ENCODE measurements around the gene ZC3HAV1L. TPM values are rescaled to one million over a fixed set of nuclear protein-coding genes. Genes with fewer than 3 reads are reported as not detected.
"Not testable (repeated sequence)": the region's sequence is repeated elsewhere in the genome, so short reads cannot be mapped to it uniquely, and the experiment has no call there.

ZC3HAV1L gene
- total RNA-seq, 1 donor from 2014 or later = 22.2 TPM

DNA sequence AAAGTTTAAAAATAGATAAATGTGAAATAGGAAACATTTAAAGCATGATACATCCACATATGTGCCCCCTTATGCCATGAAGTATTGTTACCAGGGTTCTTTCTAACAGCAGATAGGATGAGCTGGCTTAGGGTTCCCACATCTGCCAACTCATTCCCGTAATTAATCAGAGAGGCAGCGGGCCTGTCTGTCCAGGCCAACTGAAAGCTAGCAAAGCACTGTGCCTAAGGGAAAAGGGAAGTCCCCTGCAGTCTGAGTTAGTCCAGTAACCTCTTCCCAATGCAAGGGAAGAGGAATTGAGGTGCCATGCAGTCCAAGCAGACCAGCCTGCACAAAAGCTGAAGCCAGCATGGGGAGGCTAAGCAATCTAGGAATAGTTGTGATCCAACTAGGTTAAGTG, 18.3 kb upstream of the ZC3HAV1L start:
- no peak for DNase-seq

- DNase-seq = no peak
Measured at GRCh38 chr7:139051655-139052054, 15.8 kb upstream of the ZC3HAV1L start.

DNA sequence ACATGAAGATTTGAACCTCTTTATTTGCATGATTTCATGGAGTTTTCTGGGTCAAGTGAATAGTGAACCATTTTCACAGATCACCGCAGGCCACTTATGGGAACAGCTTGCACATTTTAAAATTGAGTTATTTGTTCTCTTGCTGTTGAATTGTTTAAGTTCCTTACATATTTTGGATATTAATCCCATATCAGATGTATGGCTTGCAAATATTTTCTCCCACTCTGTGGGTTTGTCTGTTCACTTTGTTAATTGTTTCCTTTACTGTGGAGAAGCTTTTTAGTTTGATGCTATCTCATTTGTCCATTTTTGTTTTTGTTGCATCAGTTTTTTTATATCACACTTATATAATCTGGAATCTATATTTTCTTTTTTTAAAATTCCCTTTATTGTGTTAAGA, 14.1 kb upstream of the ZC3HAV1L start:
- DNase-seq = no peak

DNA sequence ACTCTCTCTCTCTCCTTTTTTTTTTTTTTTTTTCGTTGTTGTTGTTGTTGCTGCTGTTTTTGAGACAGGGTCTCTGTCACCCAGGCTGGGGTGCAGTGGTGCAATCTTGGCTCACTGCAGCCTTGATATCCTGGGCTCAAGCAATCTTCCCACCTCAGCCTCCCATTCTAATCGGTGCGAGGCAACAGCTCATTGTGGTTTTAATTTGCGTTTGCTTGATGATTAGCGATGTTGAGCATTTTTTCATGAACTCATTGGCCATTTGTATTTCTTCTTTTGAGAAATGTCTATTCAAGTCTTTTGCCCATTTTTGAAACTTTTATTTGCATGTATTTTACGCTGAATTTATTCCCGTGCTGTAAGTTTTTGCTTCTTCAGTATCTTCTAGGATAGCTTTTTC, 13.3 kb upstream of the ZC3HAV1L start:
- no peak for DNase-seq

DNA sequence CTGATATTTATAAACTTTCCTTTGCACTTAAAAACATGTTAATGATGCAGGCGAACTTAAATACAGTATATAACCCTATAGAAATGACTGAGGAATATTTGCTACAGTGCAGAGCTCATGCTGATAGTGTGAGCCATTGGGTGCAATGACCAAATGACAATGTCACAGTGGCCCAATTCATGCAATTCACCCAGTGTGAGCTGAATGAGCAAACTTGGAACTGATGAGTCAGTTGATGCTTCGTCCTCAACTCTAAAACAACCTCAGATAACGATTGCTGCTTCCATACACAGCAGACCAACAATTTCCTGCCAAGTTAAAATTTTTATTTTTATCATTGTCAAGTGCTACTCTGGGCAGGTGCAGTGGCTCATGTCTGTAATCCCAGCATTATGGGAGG, 12.1 kb upstream of the ZC3HAV1L start:
- DNase-seq = no peak

DNA sequence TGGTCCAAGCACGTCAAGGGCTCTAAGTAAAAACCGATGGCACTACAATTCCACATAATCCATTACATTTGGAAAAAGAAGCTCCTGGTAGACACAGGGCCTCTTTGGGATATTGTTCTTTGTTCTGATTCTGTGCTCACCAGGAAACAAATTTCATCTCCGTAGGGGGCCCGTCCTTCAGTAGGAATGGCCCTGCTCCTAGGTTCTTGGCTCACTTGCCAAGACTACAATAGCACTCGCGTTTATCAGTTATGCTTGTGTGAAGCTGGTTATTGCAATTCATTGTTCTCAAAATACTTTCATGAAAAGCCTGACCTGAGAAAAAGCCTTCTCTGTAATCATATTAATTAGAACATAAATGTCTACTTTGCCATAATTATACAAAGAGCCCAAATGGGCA, 10.3 kb upstream of the ZC3HAV1L start:
- DNase-seq = no peak

GRCh38 chr7:139044813-139045794, 9.3 kb upstream of the ZC3HAV1L start:
- no peak for DNase-seq

- no peak for DNase-seq
Measured at GRCh38 chr7:139043823-139044812, 8.3 kb upstream of the ZC3HAV1L start.

- DNase-seq = no peak
Measured at GRCh38 chr7:139041378-139042085, 5.7 kb upstream of the ZC3HAV1L start.

DNA sequence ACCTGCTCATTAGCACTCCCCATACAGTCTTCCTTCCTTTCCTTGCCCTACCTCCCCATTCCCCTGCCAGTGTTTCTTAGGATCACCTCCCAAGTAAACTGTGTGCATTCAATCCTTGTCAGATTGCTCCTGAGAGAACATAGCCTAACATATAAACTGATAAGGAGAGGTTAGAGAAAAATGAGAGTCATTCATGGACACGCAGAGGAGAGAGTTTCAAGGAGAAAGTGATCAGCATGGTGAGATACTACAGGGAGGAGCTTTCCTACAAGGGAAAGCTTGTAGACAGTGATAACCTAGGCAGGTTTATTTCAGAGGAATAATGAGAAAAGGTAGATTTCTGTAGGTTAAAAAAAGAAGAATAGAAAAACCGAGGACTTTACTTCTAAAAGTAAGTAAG, 2.8 kb upstream of the ZC3HAV1L start:
- no peak for DNase-seq

GRCh38 chr7:139036901-139037300, 1.1 kb upstream of the ZC3HAV1L start:
- no peak for DNase-seq

GRCh38 chr7:139034855-139035585, 822 bp downstream of the ZC3HAV1L start:
- no peak for DNase-seq

- DNase-seq = no peak
Measured at GRCh38 chr7:139034336-139034735, 1.5 kb downstream of the ZC3HAV1L start.

GRCh38 chr7:139033346-139034114, 2.3 kb downstream of the ZC3HAV1L start:
- no peak for DNase-seq

DNA sequence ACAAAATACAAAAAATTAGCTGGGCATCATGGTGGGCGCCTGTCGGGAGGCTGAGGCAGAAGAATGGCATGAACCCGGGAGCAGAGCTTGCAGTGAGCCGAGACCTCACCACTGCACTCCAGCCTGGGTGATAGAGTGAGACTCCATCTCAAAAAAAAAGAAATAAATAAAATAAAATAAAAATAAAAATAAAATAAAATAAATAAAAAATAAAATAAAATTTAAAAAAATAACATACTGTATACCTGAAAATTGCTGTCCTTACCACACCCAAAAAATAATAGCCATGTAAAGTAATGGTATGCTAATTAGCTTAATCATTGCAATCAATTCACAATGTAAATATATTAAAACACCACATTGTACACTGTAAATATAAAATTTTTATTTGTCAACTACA, 3.4 kb downstream of the ZC3HAV1L start:
- no peak for DNase-seq

GRCh38 chr7:139029353-139029752, 6.5 kb downstream of the ZC3HAV1L start:
- DNase-seq = no peak

GRCh38 chr7:139026551-139026950, 9.3 kb downstream of the ZC3HAV1L start:
- DNase-seq = no peak

DNA sequence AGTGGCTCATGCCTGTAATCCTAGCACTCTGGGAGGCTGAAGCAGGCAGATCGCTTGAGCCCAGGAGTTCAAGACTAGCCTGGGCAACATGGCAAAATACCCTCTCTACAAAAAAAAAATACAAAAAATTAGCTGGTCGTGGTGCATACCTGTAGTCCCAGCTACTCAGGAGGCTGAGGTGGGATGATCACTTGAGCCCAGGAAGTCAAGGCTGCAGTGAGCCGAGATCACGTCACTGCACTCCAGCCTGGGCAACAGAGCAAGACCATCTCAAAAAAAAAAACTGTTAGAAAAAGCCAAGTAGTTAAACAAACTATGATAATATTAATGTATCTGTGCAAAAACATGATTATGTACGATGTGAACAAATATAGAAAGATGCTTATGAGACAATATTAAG, 10.0 kb downstream of the ZC3HAV1L start:
- not testable (repeated sequence) for DNase-seq

- no peak for DNase-seq
Measured at GRCh38 chr7:139023076-139023475, 12.8 kb downstream of the ZC3HAV1L start.

DNA sequence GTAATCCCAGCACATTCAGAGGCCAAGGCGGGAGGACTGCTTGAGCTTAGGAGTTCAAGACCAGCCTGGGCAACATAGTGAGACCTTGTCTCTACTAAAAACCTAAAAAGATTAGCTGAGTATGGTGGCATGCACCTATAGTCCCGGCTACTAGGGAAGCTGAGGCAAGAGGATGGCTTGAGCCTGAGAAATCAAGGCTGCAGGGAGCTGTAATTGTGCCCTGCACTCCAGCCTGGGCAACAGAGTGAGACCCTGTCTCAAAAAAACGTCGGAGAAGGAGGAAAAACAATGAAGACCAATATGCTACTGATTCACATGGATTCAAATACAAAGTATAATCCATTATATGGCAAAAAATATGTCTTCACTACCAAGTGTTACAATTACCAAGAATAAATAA, 13.6 kb downstream of the ZC3HAV1L start:
- no peak for DNase-seq

GRCh38 chr7:139018910-139019309, 16.9 kb downstream of the ZC3HAV1L start:
- no peak for DNase-seq

Data from skin of body (tissue), 2 donors.